Caco-2 (cell line): ENCODE measurements around the gene KRTAP5-2. TPM values are rescaled to one million over a fixed set of nuclear protein-coding genes. Genes with fewer than 3 reads are reported as not detected.

Source experiments
- BruUV-seq: library from RNA; stranded (reverse); fragments of 400-500 nt; replicated peaks from 2 replicates; lab custom pipeline; 2021; lab: Mats Ljungman, UMichigan
- CTCF ChIA-PET: fragments of 300-600 bp; sonication (Branson Sonifier 250); formaldehyde crosslinking; loops from one replicate; lab custom pipeline; 2022; ENCODE audit warnings: antibody characterized with exemption; lab: Charles Lee
- POLR2A ChIA-PET: fragments of 300-600 bp; sonication (Branson Sonifier 250); formaldehyde crosslinking; loops from one replicate; lab custom pipeline; 2022; ENCODE audit warnings: antibody characterized with exemption; lab: Charles Lee
- DNase-seq, 2 experiments: peaks; one replicate each; pipeline versions ENCODE4 v3.0.0 to v3.0.0-alpha.2; 2020 to 2022
- H3K27me3 ChIP-seq: replicated peaks from 2 replicates; pipeline ENCODE4 v1.6.0; 2011; ENCODE audit warnings: low read length; ENCODE audit not compliant: control insufficient read depth, insufficient read depth
- H3K36me3 ChIP-seq: 2 replicates; pipeline ENCODE4 v1.5.1; 2011; ENCODE audit warnings: low read length; ENCODE audit not compliant: control insufficient read depth, insufficient read depth
- H3K4me1 ChIP-seq: fragments of 250-450 bp; sonication (Bioruptor Pico); 2 replicates; pipeline ENCODE4 v1.5.1; 2020; ENCODE audit warnings: mild to moderate bottlenecking
- H3K4me3 ChIP-seq: 2 replicates; pipeline ENCODE4 v1.5.1; 2011; ENCODE audit warnings: low read depth, mild to moderate bottlenecking, control low read depth, low read length
- H3K9me3 ChIP-seq: fragments of 250-450 bp; sonication (Bioruptor Pico); 2 replicates; pipeline ENCODE4 v1.5.1; 2020; ENCODE audit warnings: mild to moderate bottlenecking, moderate library complexity
- H3K27ac Mint-ChIP-seq: one replicate; pipeline ENCODE4 v1.8.0; 2022; ENCODE audit warnings: mixed read lengths; ENCODE audit not compliant: unreplicated experiment
- H3K27me3 Mint-ChIP-seq: one replicate; pipeline ENCODE4 v1.8.0; 2022; ENCODE audit warnings: mixed read lengths; ENCODE audit not compliant: insufficient read depth, unreplicated experiment
- H3K36me3 Mint-ChIP-seq: one replicate; pipeline ENCODE4 v1.8.0; 2022; ENCODE audit warnings: mild to moderate bottlenecking, mixed read lengths; ENCODE audit not compliant: insufficient read depth, unreplicated experiment
- H3K4me1 Mint-ChIP-seq: one replicate; pipeline ENCODE4 v1.8.0; 2022; ENCODE audit warnings: low read depth, mixed read lengths; ENCODE audit not compliant: unreplicated experiment
- H3K4me3 Mint-ChIP-seq: one replicate; pipeline ENCODE4 v1.8.0; 2022; ENCODE audit warnings: mild to moderate bottlenecking, moderate library complexity, mixed read lengths; ENCODE audit not compliant: unreplicated experiment
- H3K9me3 Mint-ChIP-seq: one replicate; pipeline ENCODE4 v1.8.0; 2022; ENCODE audit warnings: mixed read lengths; ENCODE audit not compliant: unreplicated experiment
- CTCF ChIP-seq, 2 experiments: fragments of 200-600 bp in 1 of 2; IDR thresholded peaks; 1 replicate in 1 of 2; 2 replicates in 1 of 2; pipeline versions ENCODE4 v1.5.1 to v1.8.0; 2011 to 2022; ENCODE audit warnings: antibody characterized with exemption in 1 of 2, control low read depth in 1 of 2, inconsistent platforms in 1 of 2, low read depth in 1 of 2, low read length in 1 of 2, mild to moderate bottlenecking in 1 of 2, moderate library complexity in 1 of 2; ENCODE audit not compliant: insufficient read depth in 1 of 2, severe bottlenecking in 1 of 2, unreplicated experiment in 1 of 2
- intact Hi-C: fragments of 100-400 bp; cut with micrococcal nuclease; formaldehyde crosslinking; loops from one replicate; pipeline ENCODE4 v1.10.0; 2022; ENCODE audit not compliant: unreplicated experiment
- total RNA-seq: library from RNA; stranded (reverse); gene quantifications from 2 replicates; pipeline ENCODE4 v1.2.3, GENCODE V29; 2022

Gene KRTAP5-2
- total RNA-seq, 1 experiment from 2014 or later, result not detected

GRCh38 chr11:1565904-1566247 is 32.2 kb downstream of the KRTAP5-2 start:
- no peak for DNase-seq

GRCh38 chr11:1565173-1565903 is 32.8 kb downstream of the KRTAP5-2 start:
- no peak overlapping the region for H3K4me3 Mint-ChIP-seq
- H3K9me3 ChIP-seq, result no peaks in the 10 kb centered on the region
- H3K27me3 Mint-ChIP-seq, result no peaks in the 10 kb centered on the region
- ChIA-PET POLR2A (no interaction called here), CTCF (no interaction called here)
- DNase-seq, result no peak
- no peaks in the 10 kb centered on the region for H3K9me3 Mint-ChIP-seq
- no peak overlapping the region for H3K4me3 ChIP-seq
- H3K4me1 ChIP-seq, result peaks cover 2% of the 10 kb centered on the region; the same call in 1 of the 2 replicates
- peaks cover 6% of the 10 kb centered on the region for H3K4me1 Mint-ChIP-seq
- H3K27me3 ChIP-seq, result no peaks in the 10 kb centered on the region
- TF ChIP-seq CTCF (IDR thresholded peaks at IDR 0.05; ENCODE audit: insufficient read depth in 1 of 2, low read depth in 1 of 2, low read length in 1 of 2, severe bottlenecking in 1 of 2, unreplicated experiment in 1 of 2), result no peak
- H3K27ac Mint-ChIP-seq, result no peak overlapping the region
- no TSS peak for BruUV-seq
- H3K36me3 Mint-ChIP-seq, result no peaks in the 10 kb centered on the region
- no peaks in the 10 kb centered on the region for H3K36me3 ChIP-seq
- intact Hi-C loops, result no loop called here

More at GRCh38 chr11:1565904-1566247, 32.2 kb downstream of the KRTAP5-2 start:
- Mint-ChIP-seq H3K27me3 (no peaks in the 10 kb centered on the region), H3K9me3 (no peaks in the 10 kb centered on the region), H3K27ac (no peak overlapping the region), H3K36me3 (no peaks in the 10 kb centered on the region), H3K4me3 (no peak overlapping the region), H3K4me1 (peaks cover 6% of the 10 kb centered on the region)
- Histone ChIP-seq H3K4me1 (peaks cover 4% of the 10 kb centered on the region; the same call in 1 of the 2 replicates), H3K9me3 (no peaks in the 10 kb centered on the region), H3K4me3 (no peak overlapping the region), H3K36me3 (no peaks in the 10 kb centered on the region), H3K27me3 (no peaks in the 10 kb centered on the region)
- TF ChIP-seq CTCF (IDR thresholded peaks at IDR 0.05; ENCODE audit: insufficient read depth in 1 of 2, low read depth in 1 of 2, low read length in 1 of 2, severe bottlenecking in 1 of 2, unreplicated experiment in 1 of 2), result no peak
- ChIA-PET CTCF (no interaction called here), POLR2A (no interaction called here)
- intact Hi-C loops, result no loop called here
- no TSS peak for BruUV-seq

GRCh38 chr11:1564535-1565172 is 33.4 kb downstream of the KRTAP5-2 start:
- CTCF ChIA-PET, result no interaction called here
- Mint-ChIP-seq H3K27me3 (no peaks in the 10 kb centered on the region), H3K4me1 (peaks cover 3% of the 10 kb centered on the region), H3K27ac (no peak overlapping the region), H3K36me3 (no peaks in the 10 kb centered on the region), H3K9me3 (no peaks in the 10 kb centered on the region), H3K4me3 (no peak overlapping the region)
- TF ChIP-seq CTCF (IDR thresholded peaks at IDR 0.05; ENCODE audit: insufficient read depth in 1 of 2, low read depth in 1 of 2, low read length in 1 of 2, severe bottlenecking in 1 of 2, unreplicated experiment in 1 of 2), result no peak
- no peaks in the 10 kb centered on the region for H3K36me3 ChIP-seq
- no peaks in the 10 kb centered on the region for H3K4me1 ChIP-seq
- H3K27me3 ChIP-seq, result no peaks in the 10 kb centered on the region
- BruUV-seq, result no TSS peak
- DNase-seq, result no peak
- H3K9me3 ChIP-seq, result no peaks in the 10 kb centered on the region
- intact Hi-C loops, result no loop called here
- POLR2A ChIA-PET, result no interaction called here
- H3K4me3 ChIP-seq, result no peak overlapping the region
